Activated CD8-positive, alpha-beta memory T cell treated with anti-CD3 and anti-CD28 coated beads, Interleukin-2, amount 50 U/mL, for 1 hour (primary cell): Measurements from ENCODE around the gene SCNN1G.
"Not testable (repeated sequence)": the region's sequence is repeated elsewhere in the genome, so short reads cannot be mapped to it uniquely, and the experiment has no call there.

ENCODE experiments used
- DNase-seq: peaks from one replicate; pipeline ENCODE4 v3.0.0-alpha.2; 2020; ENCODE audit errors: extremely low read depth

SCNN1G gene

DNA sequence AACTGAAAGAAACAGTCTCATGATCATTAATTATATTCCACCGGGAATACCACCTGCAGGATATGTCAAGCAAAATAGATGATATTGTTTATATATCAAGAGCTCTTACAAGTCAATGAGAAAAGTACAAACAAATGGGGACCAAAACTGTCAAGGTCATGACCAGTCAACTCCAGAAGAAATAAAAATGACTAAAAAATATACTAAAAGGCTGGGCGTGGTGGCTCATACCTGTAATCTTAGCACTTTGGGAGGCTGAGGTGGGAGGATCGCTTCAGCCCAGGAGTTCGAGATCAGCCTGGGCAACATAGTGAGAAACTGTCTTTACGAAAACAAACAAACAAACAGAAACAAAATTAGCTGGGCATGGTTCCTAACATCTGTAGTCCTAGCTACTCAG lies 69.8 kb downstream of the SCNN1G start:
- DNase-seq = no peak

DNA sequence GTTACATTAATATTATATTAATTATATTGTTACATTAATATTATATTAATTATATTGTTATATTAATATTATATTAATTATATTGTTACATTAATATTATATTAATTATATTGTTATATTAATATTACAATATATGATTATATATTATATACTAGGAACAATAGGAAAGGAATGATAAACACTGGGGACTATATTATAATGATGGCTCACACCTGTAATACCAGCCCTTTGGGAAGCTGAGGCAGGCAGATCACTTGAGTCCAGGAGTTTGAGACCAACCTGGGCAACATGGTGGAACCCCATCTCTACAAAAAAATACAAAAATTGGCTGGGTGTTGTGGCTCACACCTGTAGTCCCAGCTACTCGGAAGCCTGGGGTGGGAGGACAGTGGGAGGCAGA lies 71.1 kb downstream of the SCNN1G start:
- DNase-seq = not testable (repeated sequence)

DNA sequence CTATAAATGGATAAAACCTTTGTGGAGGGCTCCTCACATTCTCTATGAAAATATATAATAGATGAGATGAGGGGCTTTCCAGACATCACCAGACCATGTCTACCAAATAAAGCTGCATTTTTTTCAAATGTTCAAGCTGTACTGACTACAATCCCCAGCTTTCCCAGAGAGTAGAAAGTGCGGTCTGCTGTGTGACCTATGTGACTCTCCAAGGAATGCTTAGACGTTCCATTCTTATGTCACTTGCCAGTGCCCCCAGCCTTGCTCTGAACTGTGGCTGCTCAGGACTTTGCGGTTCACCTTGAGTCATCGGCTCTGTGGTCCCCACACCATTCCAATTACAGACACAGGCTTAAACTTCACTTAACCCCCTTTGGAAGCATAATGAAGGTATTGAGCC lies 71.8 kb downstream of the SCNN1G start:
- no peak for DNase-seq

GRCh38 chr16:23255000-23255399 lies 72.5 kb downstream of the SCNN1G start:
- DNase-seq = no peak

DNA sequence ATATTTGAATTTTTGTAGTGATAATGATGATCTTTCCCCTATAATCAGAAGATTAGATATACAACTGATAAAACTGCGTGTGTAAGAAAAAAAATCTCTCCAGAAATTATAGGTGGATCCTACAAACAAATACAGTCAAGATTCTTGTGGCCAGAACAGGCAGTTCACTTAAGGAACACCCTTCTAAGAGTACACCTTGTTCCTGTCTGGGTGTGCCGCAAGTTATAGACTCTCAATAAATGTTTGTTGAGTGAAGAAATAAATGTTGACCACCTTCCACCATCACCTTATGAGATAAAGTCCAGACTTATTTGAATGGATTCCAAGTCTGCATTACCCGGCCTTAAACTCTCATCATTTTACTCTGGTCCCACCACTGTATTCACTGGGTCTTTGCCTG lies 73.9 kb downstream of the SCNN1G start:
- DNase-seq = no peak

- no peak for DNase-seq
Observed at GRCh38 chr16:23257682-23258081, 75.1 kb downstream of the SCNN1G start.

DNA sequence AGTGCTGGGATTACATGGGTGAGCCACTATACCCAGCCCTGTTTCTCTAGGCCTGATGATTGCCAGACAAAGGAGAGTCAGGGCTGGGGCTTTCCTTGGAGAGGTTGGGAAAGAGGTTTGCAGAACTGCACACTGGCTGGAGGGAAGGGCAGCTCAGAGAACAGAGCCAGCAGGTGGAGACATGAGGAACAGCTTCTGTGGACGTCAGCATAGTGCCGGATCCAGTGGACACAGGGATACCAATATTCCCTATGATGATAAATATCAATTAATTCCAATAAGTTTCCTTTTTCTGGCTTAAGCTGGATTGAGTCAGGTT lies 76.3 kb downstream of the SCNN1G start:
- DNase-seq = no peak
